OCI-M2 (cell line): ENCODE results near the gene IGF2BP2.
"Not testable (repeated sequence)": the region's sequence is repeated elsewhere in the genome, so short reads cannot be mapped to it uniquely, and the experiment has no call there.

Source experiments
- DNase-seq: peaks from one replicate; lab custom pipeline; 2025; ENCODE audit not compliant: unreplicated experiment; lab: John Stamatoyannopoulos, UW

The IGF2BP2 gene

GRCh38 chr3:185647134-185647879, 177.5 kb downstream of the IGF2BP2 start:
- no peak for DNase-seq

- no peak for DNase-seq
Measured at GRCh38 chr3:185646382-185647133, 178.3 kb downstream of the IGF2BP2 start.

GRCh38 chr3:185645596-185646381, 179.1 kb downstream of the IGF2BP2 start:
- DNase-seq = no peak

- DNase-seq = not testable (repeated sequence)
Measured at GRCh38 chr3:185645191-185645590, 179.7 kb downstream of the IGF2BP2 start.

GRCh38 chr3:185640308-185640707, 184.5 kb downstream of the IGF2BP2 start:
- no peak for DNase-seq

- no peak for DNase-seq
Measured at GRCh38 chr3:185639632-185640206, 185.1 kb downstream of the IGF2BP2 start.

GRCh38 chr3:185638651-185639050, 186.2 kb downstream of the IGF2BP2 start:
- DNase-seq = not testable (repeated sequence)

- DNase-seq = no peak
Measured at GRCh38 chr3:185637388-185637787, 187.5 kb downstream of the IGF2BP2 start.

GRCh38 chr3:185632996-185633395, 191.8 kb downstream of the IGF2BP2 start:
- no peak for DNase-seq

- DNase-seq = no peak
Measured at GRCh38 chr3:185631508-185632206, 193.2 kb downstream of the IGF2BP2 start.

- DNase-seq = no peak
Measured at GRCh38 chr3:185631108-185631507, 193.7 kb downstream of the IGF2BP2 start.

GRCh38 chr3:185630182-185630622, 194.6 kb downstream of the IGF2BP2 start:
- no peak for DNase-seq

- DNase-seq = no peak
Measured at GRCh38 chr3:185629554-185630181, 195.2 kb downstream of the IGF2BP2 start.

- no peak for DNase-seq
Measured at GRCh38 chr3:185625784-185626183, 199.1 kb downstream of the IGF2BP2 start.

- no peak for DNase-seq
Measured at GRCh38 chr3:185623939-185624665, 200.7 kb downstream of the IGF2BP2 start.

- DNase-seq = no peak
Measured at GRCh38 chr3:185613016-185613415, 211.8 kb downstream of the IGF2BP2 start.

GRCh38 chr3:185606196-185606595, 218.6 kb downstream of the IGF2BP2 start:
- no peak for DNase-seq

GRCh38 chr3:185605566-185605965, 219.3 kb downstream of the IGF2BP2 start:
- DNase-seq = no peak

- no peak for DNase-seq
Measured at GRCh38 chr3:185595526-185595925, 229.3 kb downstream of the IGF2BP2 start.
